Panc1 (cell line): ENCODE data around the gene NAGK.
"Not testable (repeated sequence)": the region's sequence is repeated elsewhere in the genome, so short reads cannot be mapped to it uniquely, and the experiment has no call there.

Experiments used
- POLR2AphosphoS5 ChIP-seq: IDR thresholded peaks from 2 replicates; pipeline ENCODE4 v1.6.1; 2012; ENCODE audit warnings: mild to moderate bottlenecking, low read depth, low read length, moderate library complexity
- SIN3A ChIP-seq: IDR thresholded peaks from 2 replicates; pipeline ENCODE4 v1.6.1; 2012; ENCODE audit warnings: low read depth, mild to moderate bottlenecking, low read length, moderate library complexity, borderline replicate concordance; ENCODE audit not compliant: insufficient read depth
- TCF7L2 ChIP-seq: IDR thresholded peaks from 2 replicates; pipeline ENCODE4 v1.6.1; 2011; ENCODE audit warnings: mild to moderate bottlenecking, low read depth, low read length, inconsistent platforms
- TF ChIP-seq, protein P1 (sequence below): fragments of 450-650 bp; IDR thresholded peaks from 2 replicates; pipeline ENCODE4 v1.5.1; 2017; ENCODE audit warnings: mild to moderate bottlenecking
- TF ChIP-seq, protein P2 (sequence below), 2 experiments: IDR thresholded peaks; 2 replicates each; pipeline ENCODE4 v1.6.1; 2011 to 2012; ENCODE audit warnings: low read depth in 2 of 2, control low read depth in 1 of 2, low read length in 1 of 2, mild to moderate bottlenecking in 1 of 2, moderate library complexity in 1 of 2; ENCODE audit not compliant: insufficient read depth in 1 of 2

DNA sequence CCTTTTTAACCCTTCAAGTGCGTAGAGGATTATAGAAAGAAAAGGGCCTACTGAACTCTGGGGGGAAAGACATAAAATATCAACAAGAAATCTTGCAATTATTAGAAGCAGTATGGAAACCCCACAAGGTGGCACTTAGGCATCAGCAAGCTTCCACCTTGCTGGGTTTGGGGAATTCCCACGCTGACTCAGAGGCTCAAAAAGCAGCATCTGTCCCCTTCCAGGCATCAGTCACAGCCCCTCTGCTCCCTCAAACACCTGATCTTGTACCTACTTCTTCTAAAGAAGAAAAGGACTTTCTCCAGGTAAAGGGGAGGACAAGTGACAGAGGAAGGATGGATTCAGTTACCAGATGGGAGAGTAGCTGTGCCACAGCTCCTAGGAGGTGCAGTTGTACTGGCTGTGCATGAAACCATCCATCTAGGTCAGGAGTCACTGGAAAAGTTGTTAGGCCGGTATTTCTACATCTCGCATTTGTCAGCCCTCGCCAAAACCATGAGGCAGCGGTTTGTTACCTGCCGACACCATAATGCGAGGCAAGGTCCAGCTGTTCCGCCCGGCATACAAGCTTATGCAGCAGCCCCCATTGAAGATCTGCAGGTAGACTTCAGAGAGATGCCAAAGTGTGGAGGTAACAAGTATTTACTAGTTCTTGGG is 18.6 kb upstream of the NAGK start:
- TF ChIP-seq, protein P1, sequence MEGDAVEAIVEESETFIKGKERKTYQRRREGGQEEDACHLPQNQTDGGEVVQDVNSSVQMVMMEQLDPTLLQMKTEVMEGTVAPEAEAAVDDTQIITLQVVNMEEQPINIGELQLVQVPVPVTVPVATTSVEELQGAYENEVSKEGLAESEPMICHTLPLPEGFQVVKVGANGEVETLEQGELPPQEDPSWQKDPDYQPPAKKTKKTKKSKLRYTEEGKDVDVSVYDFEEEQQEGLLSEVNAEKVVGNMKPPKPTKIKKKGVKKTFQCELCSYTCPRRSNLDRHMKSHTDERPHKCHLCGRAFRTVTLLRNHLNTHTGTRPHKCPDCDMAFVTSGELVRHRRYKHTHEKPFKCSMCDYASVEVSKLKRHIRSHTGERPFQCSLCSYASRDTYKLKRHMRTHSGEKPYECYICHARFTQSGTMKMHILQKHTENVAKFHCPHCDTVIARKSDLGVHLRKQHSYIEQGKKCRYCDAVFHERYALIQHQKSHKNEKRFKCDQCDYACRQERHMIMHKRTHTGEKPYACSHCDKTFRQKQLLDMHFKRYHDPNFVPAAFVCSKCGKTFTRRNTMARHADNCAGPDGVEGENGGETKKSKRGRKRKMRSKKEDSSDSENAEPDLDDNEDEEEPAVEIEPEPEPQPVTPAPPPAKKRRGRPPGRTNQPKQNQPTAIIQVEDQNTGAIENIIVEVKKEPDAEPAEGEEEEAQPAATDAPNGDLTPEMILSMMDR, result not testable (repeated sequence)
- not testable (repeated sequence) for TF ChIP-seq SIN3A, POLR2AphosphoS5, TCF7L2
- TF ChIP-seq, protein P2, sequence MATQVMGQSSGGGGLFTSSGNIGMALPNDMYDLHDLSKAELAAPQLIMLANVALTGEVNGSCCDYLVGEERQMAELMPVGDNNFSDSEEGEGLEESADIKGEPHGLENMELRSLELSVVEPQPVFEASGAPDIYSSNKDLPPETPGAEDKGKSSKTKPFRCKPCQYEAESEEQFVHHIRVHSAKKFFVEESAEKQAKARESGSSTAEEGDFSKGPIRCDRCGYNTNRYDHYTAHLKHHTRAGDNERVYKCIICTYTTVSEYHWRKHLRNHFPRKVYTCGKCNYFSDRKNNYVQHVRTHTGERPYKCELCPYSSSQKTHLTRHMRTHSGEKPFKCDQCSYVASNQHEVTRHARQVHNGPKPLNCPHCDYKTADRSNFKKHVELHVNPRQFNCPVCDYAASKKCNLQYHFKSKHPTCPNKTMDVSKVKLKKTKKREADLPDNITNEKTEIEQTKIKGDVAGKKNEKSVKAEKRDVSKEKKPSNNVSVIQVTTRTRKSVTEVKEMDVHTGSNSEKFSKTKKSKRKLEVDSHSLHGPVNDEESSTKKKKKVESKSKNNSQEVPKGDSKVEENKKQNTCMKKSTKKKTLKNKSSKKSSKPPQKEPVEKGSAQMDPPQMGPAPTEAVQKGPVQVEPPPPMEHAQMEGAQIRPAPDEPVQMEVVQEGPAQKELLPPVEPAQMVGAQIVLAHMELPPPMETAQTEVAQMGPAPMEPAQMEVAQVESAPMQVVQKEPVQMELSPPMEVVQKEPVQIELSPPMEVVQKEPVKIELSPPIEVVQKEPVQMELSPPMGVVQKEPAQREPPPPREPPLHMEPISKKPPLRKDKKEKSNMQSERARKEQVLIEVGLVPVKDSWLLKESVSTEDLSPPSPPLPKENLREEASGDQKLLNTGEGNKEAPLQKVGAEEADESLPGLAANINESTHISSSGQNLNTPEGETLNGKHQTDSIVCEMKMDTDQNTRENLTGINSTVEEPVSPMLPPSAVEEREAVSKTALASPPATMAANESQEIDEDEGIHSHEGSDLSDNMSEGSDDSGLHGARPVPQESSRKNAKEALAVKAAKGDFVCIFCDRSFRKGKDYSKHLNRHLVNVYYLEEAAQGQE (IDR thresholded peaks at IDR 0.05; ENCODE audit: insufficient read depth in 1 of 2, low read depth in 2 of 2, low read length in 1 of 2), result not testable (repeated sequence)
